HepG2 (cell line): Measurements from ENCODE around the gene SURF6. TPM values are rescaled to one million over a fixed set of nuclear protein-coding genes. Genes with fewer than 3 reads are reported as not detected.

ENCODE experiments used
- ARID2 ChIP-seq: sonication (generic); formaldehyde crosslinking; IDR thresholded peaks from 2 replicates; pipeline ENCODE4 v1.8.1; 2022; ENCODE audit warnings: mild to moderate bottlenecking, missing genetic modification reagents, borderline replicate concordance
- CBX1 ChIP-seq: IDR thresholded peaks from one replicate; pipeline ENCODE4 v1.6.1; 2016; ENCODE audit warnings: antibody characterized with exemption, low read depth
- CREM ChIP-seq, 2 experiments: sonication (generic) in 1 of 2; formaldehyde crosslinking in 1 of 2; IDR thresholded peaks; 2 replicates each; pipeline versions ENCODE4 v1.4.0 to v1.6.1; 2016 to 2020; ENCODE audit warnings: antibody characterized with exemption in 1 of 2, mild to moderate bottlenecking in 1 of 2, missing genetic modification reagents in 1 of 2
- EEA1 ChIP-seq: sonication (generic); formaldehyde crosslinking; IDR thresholded peaks from 2 replicates; pipeline ENCODE4 v1.5.1; 2020; ENCODE audit warnings: mild to moderate bottlenecking, missing genetic modification reagents, borderline replicate concordance
- FOXJ3 ChIP-seq: sonication (generic); formaldehyde crosslinking; IDR thresholded peaks from 2 replicates; pipeline ENCODE4 v1.4.0; 2020; ENCODE audit warnings: missing genetic modification reagents, mild to moderate bottlenecking, borderline replicate concordance
- GFI1 ChIP-seq: sonication (generic); formaldehyde crosslinking; IDR thresholded peaks from 2 replicates; pipeline ENCODE4 v1.5.0; 2020; ENCODE audit warnings: missing genetic modification reagents, mild to moderate bottlenecking, borderline replicate concordance
- HDAC1 ChIP-seq: sonication (generic); formaldehyde crosslinking; IDR thresholded peaks from 2 replicates; pipeline ENCODE4 v1.5.1; 2020; ENCODE audit warnings: mild to moderate bottlenecking, missing genetic modification reagents
- HDAC2 ChIP-seq: sonication (generic); formaldehyde crosslinking; IDR thresholded peaks from 2 replicates; pipeline ENCODE4 v1.4.0; 2020; ENCODE audit warnings: missing genetic modification reagents
- HOXA5 ChIP-seq: sonication (generic); formaldehyde crosslinking; IDR thresholded peaks from 2 replicates; pipeline ENCODE4 v1.4.0; 2020; ENCODE audit warnings: missing genetic modification reagents
- MEIS1 ChIP-seq: sonication (generic); formaldehyde crosslinking; IDR thresholded peaks from 2 replicates; pipeline ENCODE4 v1.9.0; 2021; ENCODE audit warnings: mild to moderate bottlenecking, missing genetic modification reagents, moderate library complexity, borderline replicate concordance
- NR1H2 ChIP-seq: sonication (generic); formaldehyde crosslinking; IDR thresholded peaks from 2 replicates; pipeline ENCODE4 v1.8.1; 2022; ENCODE audit warnings: low read depth, missing genetic modification reagents, borderline replicate concordance
- REPIN1 ChIP-seq: sonication (generic); formaldehyde crosslinking; IDR thresholded peaks from 2 replicates; pipeline ENCODE4 v1.8.0; 2022; ENCODE audit warnings: missing genetic modification reagents, low read depth, mild to moderate bottlenecking, borderline replicate concordance
- RXRB ChIP-seq: IDR thresholded peaks from 2 replicates; pipeline ENCODE4 v1.6.1; 2016; ENCODE audit warnings: borderline replicate concordance, missing genetic modification reagents, missing compliant biosample characterization
- SMAD3 ChIP-seq: sonication (generic); formaldehyde crosslinking; IDR thresholded peaks from 2 replicates; pipeline ENCODE4 v1.4.0; 2020; ENCODE audit warnings: missing genetic modification reagents
- TEAD2 ChIP-seq: sonication (generic); formaldehyde crosslinking; IDR thresholded peaks from 2 replicates; pipeline ENCODE4 v1.9.0; 2021; ENCODE audit warnings: missing genetic modification reagents
- TOE1 ChIP-seq: sonication (generic); formaldehyde crosslinking; IDR thresholded peaks from 2 replicates; pipeline ENCODE4 v1.4.0; 2020; ENCODE audit warnings: mild to moderate bottlenecking, missing genetic modification reagents
- TP53 ChIP-seq: sonication (generic); formaldehyde crosslinking; conservative IDR thresholded peaks from 2 replicates; pipeline ENCODE4 v1.4.0; 2020; ENCODE audit warnings: missing genetic modification reagents
- ZBTB7B ChIP-seq: sonication (generic); formaldehyde crosslinking; IDR thresholded peaks from 2 replicates; pipeline ENCODE4 v1.4.0; 2020; ENCODE audit warnings: missing genetic modification reagents
- ZC3H13 ChIP-seq: sonication (generic); formaldehyde crosslinking; IDR thresholded peaks from 2 replicates; pipeline ENCODE4 v1.8.1; 2023; ENCODE audit warnings: mild to moderate bottlenecking, missing genetic modification reagents, moderate library complexity
- ZKSCAN5 ChIP-seq: sonication (generic); formaldehyde crosslinking; IDR thresholded peaks from 2 replicates; pipeline ENCODE4 v1.5.1; 2020; ENCODE audit warnings: mild to moderate bottlenecking, missing genetic modification reagents
- ZNF235 ChIP-seq: sonication (generic); formaldehyde crosslinking; IDR thresholded peaks from 2 replicates; pipeline ENCODE4 v1.8.1; 2023; ENCODE audit warnings: mild to moderate bottlenecking, missing genetic modification reagents, borderline replicate concordance
- ZNF34 ChIP-seq: sonication (generic); formaldehyde crosslinking; IDR thresholded peaks from 2 replicates; pipeline ENCODE4 v1.4.0; 2020; ENCODE audit warnings: mild to moderate bottlenecking, missing genetic modification reagents, borderline replicate concordance
- ZNF432 ChIP-seq: sonication (generic); formaldehyde crosslinking; IDR thresholded peaks from 2 replicates; pipeline ENCODE4 v1.5.0; 2020; ENCODE audit warnings: missing genetic modification reagents, mild to moderate bottlenecking, borderline replicate concordance
- ZNF543 ChIP-seq: sonication (generic); formaldehyde crosslinking; IDR thresholded peaks from 2 replicates; pipeline ENCODE4 v1.4.0; 2020; ENCODE audit warnings: mild to moderate bottlenecking, missing genetic modification reagents
- ZNF547 ChIP-seq: sonication (generic); formaldehyde crosslinking; IDR thresholded peaks from 2 replicates; pipeline ENCODE4 v1.5.1; 2020; ENCODE audit warnings: mild to moderate bottlenecking, missing genetic modification reagents
- ZNF678 ChIP-seq: sonication (generic); formaldehyde crosslinking; IDR thresholded peaks from 2 replicates; pipeline ENCODE4 v1.4.0; 2020; ENCODE audit warnings: mild to moderate bottlenecking, missing genetic modification reagents
- ZNF709 ChIP-seq: sonication (generic); formaldehyde crosslinking; IDR thresholded peaks from 2 replicates; pipeline ENCODE4 v1.5.0; 2020; ENCODE audit warnings: mild to moderate bottlenecking, missing genetic modification reagents
- ZNF737 ChIP-seq: sonication (generic); formaldehyde crosslinking; IDR thresholded peaks from 2 replicates; pipeline ENCODE4 v1.5.0; 2020; ENCODE audit warnings: missing genetic modification reagents, mild to moderate bottlenecking, borderline replicate concordance
- polyA plus RNA-seq, 8 experiments: library from polyadenylated mRNA; depleted of rRNA in 3 of 8; stranded (reverse) in 7 of 8; unstranded in 1 of 8; fragments of >200 nt; fragmentation: Illumina TruSeq in 4 of 8; extraction: Trizol in 4 of 8; gene quantifications; 2 replicates each; pipeline versions ENCODE4 v1.2.1 to v1.2.3, GENCODE V29; 2011 to 2016; ENCODE audit warnings: low read depth in 4 of 8, missing spikeins in 1 of 8, mixed read lengths in 1 of 8; ENCODE audit not compliant: insufficient read depth in 1 of 8
- total RNA-seq, 5 experiments: library from RNA; depleted of rRNA; stranded (reverse); fragments of >200 nt; fragmentation: Illumina TruSeq; extraction: Trizol; gene quantifications; 2 replicates each; pipeline ENCODE4 v1.2.3, GENCODE V29; 2016; ENCODE audit warnings: low read depth in 1 of 5
- TF ChIP-seq, protein P1 (sequence below): sonication (generic); formaldehyde crosslinking; IDR thresholded peaks from 2 replicates; pipeline ENCODE4 v1.4.0; 2020; ENCODE audit warnings: mild to moderate bottlenecking, low read depth, missing genetic modification reagents

Gene SURF6
- total and polyA plus RNA-seq, 2 of the 13 experiments (the other 11 are each of a cell fraction or from before 2014, with no cell fraction given), result 5.9 to 14.7 TPM

- TF ChIP-seq ZC3H13 (CRISPR knock-in tag) (peak; percentile 95), ZNF678 (peak; percentile 40; the same call in 1 of the 2 replicates), NR1H2 (CRISPR knock-in tag) (peak; percentile 37; the same call in 1 of the 2 replicates), ZKSCAN5 (no peak), RXRB (CRISPR knock-in tag) (peak; percentile 86), ZNF543 (CRISPR knock-in tag) (peak; percentile 90), EEA1 (peak; percentile 98), ZNF432 (CRISPR knock-in tag) (no peak), REPIN1 (CRISPR knock-in tag) (peak; percentile 96), ARID2 (no peak), ZNF235 (CRISPR knock-in tag) (peak; percentile 64; the same call in 1 of the 2 replicates), ZNF709 (CRISPR knock-in tag) (peak; percentile 72), GFI1 (CRISPR knock-in tag) (peak; percentile 70; the same call in 1 of the 2 replicates), TEAD2 (CRISPR knock-in tag) (no peak), MEIS1 (CRISPR knock-in tag) (0 out of 2 replicates have a peak, but pooled peaks have one; percentile 37), ZNF34 (CRISPR knock-in tag) (0 out of 2 replicates have a peak, but pooled peaks have one; percentile 56), TP53 (peak; percentile 71; the same call in 1 of the 2 replicates), HOXA5 (peak; percentile 97), TOE1 (CRISPR knock-in tag) (peak; percentile 53; the same call in 1 of the 2 replicates), FOXJ3 (CRISPR knock-in tag) (peak; percentile 45; the same call in 1 of the 2 replicates), CBX1 (peak; percentile 61), HDAC2 (CRISPR knock-in tag) (peak; percentile 90), ZBTB7B (CRISPR knock-in tag) (no peak), ZNF547 (peak; percentile 80), ZNF737 (no peak), SMAD3 (CRISPR knock-in tag) (peak; percentile 92), CREM (IDR thresholded peaks at IDR 0.05) (peak; percentile 47; the same call in 1 of the 2 replicates), CREM (CRISPR knock-in tag; IDR thresholded peaks at IDR 0.05) (no peak), HDAC1 (peak; percentile 98)
- TF ChIP-seq, protein P1, sequence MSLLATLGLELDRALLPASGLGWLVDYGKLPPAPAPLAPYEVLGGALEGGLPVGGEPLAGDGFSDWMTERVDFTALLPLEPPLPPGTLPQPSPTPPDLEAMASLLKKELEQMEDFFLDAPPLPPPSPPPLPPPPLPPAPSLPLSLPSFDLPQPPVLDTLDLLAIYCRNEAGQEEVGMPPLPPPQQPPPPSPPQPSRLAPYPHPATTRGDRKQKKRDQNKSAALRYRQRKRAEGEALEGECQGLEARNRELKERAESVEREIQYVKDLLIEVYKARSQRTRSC (CRISPR knock-in tag), result no peak
Measured at GRCh38 chr9:133335924-133336811, at the start of gene SURF6 (continued).
